HG03103 (cell line): ENCODE data around the gene MIPOL1.
"Not testable (repeated sequence)": the region's sequence is repeated elsewhere in the genome, so short reads cannot be mapped to it uniquely, and the experiment has no call there.

Experiments used
- ATAC-seq: cut with Tn5 transposase; IDR thresholded peaks from one replicate; pipeline ENCODE4 v1.9.1; 2021; ENCODE audit warnings: low read depth; ENCODE audit not compliant: unreplicated experiment

The MIPOL1 gene

GRCh38 chr14:37437490-37437889, 239.8 kb downstream of the MIPOL1 start:
- no peak for ATAC-seq

- no peak for ATAC-seq
These were observed 240.7 kb downstream of the MIPOL1 start for GRCh38 chr14:37438444-37438843.

- ATAC-seq, result no peak
These were observed 245.7 kb downstream of the MIPOL1 start for GRCh38 chr14:37443461-37443860.

- ATAC-seq, result no peak
These were observed 250.2 kb downstream of the MIPOL1 start for GRCh38 chr14:37447883-37448391.

- no peak for ATAC-seq
These were observed 254.6 kb downstream of the MIPOL1 start for GRCh38 chr14:37452323-37452722.

- no peak for ATAC-seq
These were observed 256.2 kb downstream of the MIPOL1 start for GRCh38 chr14:37453985-37454384.

GRCh38 chr14:37457334-37457733, 259.6 kb downstream of the MIPOL1 start:
- no peak for ATAC-seq

- ATAC-seq, result not testable (repeated sequence)
These were observed 264.7 kb downstream of the MIPOL1 start for GRCh38 chr14:37462426-37462825.

- no peak for ATAC-seq
These were observed 266.6 kb downstream of the MIPOL1 start for GRCh38 chr14:37464192-37464858.

GRCh38 chr14:37466003-37466622, 268.4 kb downstream of the MIPOL1 start:
- no peak for ATAC-seq

- no peak for ATAC-seq
These were observed 268.9 kb downstream of the MIPOL1 start for GRCh38 chr14:37466623-37467088.

- no peak for ATAC-seq
These were observed 271.9 kb downstream of the MIPOL1 start for GRCh38 chr14:37469650-37470049.

- no peak for ATAC-seq
These were observed 272.5 kb downstream of the MIPOL1 start for GRCh38 chr14:37470251-37470650.

GRCh38 chr14:37472906-37473305, 275.2 kb downstream of the MIPOL1 start:
- no peak for ATAC-seq

- no peak for ATAC-seq
These were observed 276.5 kb downstream of the MIPOL1 start for GRCh38 chr14:37474191-37474590.

- no peak for ATAC-seq
These were observed 282.9 kb downstream of the MIPOL1 start for GRCh38 chr14:37480446-37481290.

- ATAC-seq, result no peak
These were observed 284.7 kb downstream of the MIPOL1 start for GRCh38 chr14:37482428-37482827.

GRCh38 chr14:37483672-37484071, 285.9 kb downstream of the MIPOL1 start:
- no peak for ATAC-seq

- ATAC-seq, result no peak
These were observed 292.9 kb downstream of the MIPOL1 start for GRCh38 chr14:37490607-37491006.

GRCh38 chr14:37491076-37491475, 293.3 kb downstream of the MIPOL1 start:
- ATAC-seq, result no peak

GRCh38 chr14:37493606-37494005, 295.9 kb downstream of the MIPOL1 start:
- ATAC-seq, result no peak
